Spleen (tissue), 11 donors: ENCODE measurements around the gene KSR2. TPM values are rescaled to one million over a fixed set of nuclear protein-coding genes. Genes with fewer than 3 reads are reported as not detected.

Source experiments
- DNase-seq: peaks from one replicate; pipeline ENCODE4 v3.0.0-alpha.2; 2020
- H3K27ac ChIP-seq, 8 donors: fragments of 200-600 bp; sonication (generic) in 7 of 8; 1 replicate in 4 of 8; 2 replicates in 4 of 8; pipeline versions ENCODE4 v1.5.0 to v1.8.0; 2016 to 2021; ENCODE audit warnings: inconsistent platforms in 4 of 8, mild to moderate bottlenecking in 4 of 8, moderate library complexity in 1 of 8
- H3K27me3 ChIP-seq, 7 donors: fragments of 200-600 bp; sonication (generic) in 6 of 7; replicated peaks in 1 of 7; 1 replicate in 4 of 7; 2 replicates in 3 of 7; pipeline versions ENCODE4 v1.5.0 to v1.8.0; 2016 to 2021; ENCODE audit warnings: inconsistent platforms in 3 of 7, mild to moderate bottlenecking in 1 of 7
- H3K36me3 ChIP-seq, 6 donors: fragments of 200-600 bp; sonication (generic) in 5 of 6; 1 replicate in 4 of 6; 2 replicates in 2 of 6; pipeline versions ENCODE4 v1.5.0 to v1.8.0; 2016 to 2021; ENCODE audit warnings: inconsistent platforms in 2 of 6
- H3K4me1 ChIP-seq, 6 donors: fragments of 200-600 bp; sonication (generic) in 5 of 6; 1 replicate in 3 of 6; 2 replicates in 3 of 6; pipeline versions ENCODE4 v1.5.0 to v1.8.0; 2016 to 2021; ENCODE audit warnings: inconsistent platforms in 3 of 6
- H3K4me3 ChIP-seq, 8 donors: fragments of 200-600 bp; sonication (generic) in 7 of 8; 1 replicate in 4 of 8; 2 replicates in 4 of 8; pipeline versions ENCODE4 v1.5.0 to v1.8.0; 2016 to 2021; ENCODE audit warnings: inconsistent platforms in 4 of 8, mild to moderate bottlenecking in 4 of 8, moderate library complexity in 2 of 8
- H3K9me3 ChIP-seq, 8 donors: fragments of 200-600 bp; sonication (generic) in 7 of 8; 1 replicate in 4 of 8; 2 replicates in 4 of 8; pipeline versions ENCODE4 v1.5.0 to v1.8.0; 2016 to 2021; ENCODE audit warnings: inconsistent platforms in 4 of 8
- POLR2A ChIP-seq, 3 donors: fragments of 450-650 bp; IDR thresholded peaks; one replicate each; pipeline ENCODE4 v1.5.1; 2017; ENCODE audit warnings: antibody characterized with exemption in 3 of 3, mild to moderate bottlenecking in 1 of 3
- POLR2AphosphoS5 ChIP-seq, 3 donors: sonication (generic); formaldehyde crosslinking; IDR thresholded peaks; one replicate each; pipeline ENCODE4 v1.5.1; 2017; ENCODE audit warnings: antibody characterized with exemption in 3 of 3
- WGBS, 5 donors: extraction: QIAGEN DNeasy Blood & Tissue Kit in 3 of 5; methylation state at CpG; one replicate each; pipeline versions ENCODE4 v1.1.5 to v1.1.7; 2013 to 2018; 5-methylcytosine and 5-hydroxymethylcytosine counted together
- intact Hi-C: fragments of 100-400 bp; cut with DNase I; formaldehyde crosslinking; loops from one replicate; pipeline ENCODE4 v1.15.0; 2023; ENCODE audit warnings: low total_unique reads
- polyA plus RNA-seq, 3 donors: library from polyadenylated mRNA; stranded (reverse); fragments of 200-250 nt; gene quantifications; one replicate each; pipeline ENCODE4 v1.2.1, GENCODE V29; 2013
- total RNA-seq, 7 donors: library from RNA; depleted of rRNA in 3 of 7; stranded (reverse); fragments of >200 nt in 3 of 7; fragmentation: NEBNext Ultra II Directional in 4 of 7; extraction: Animal tissue kit (Norgen Biotek cat#: 25700) in 4 of 7; gene quantifications; one replicate each; pipeline versions ENCODE4 v1.1.0 to v1.2.1, GENCODE V29; 2016 to 2021
- TF ChIP-seq, protein P1 (sequence below), 11 experiments: fragments of 200-600 bp in 7 of 11; fragments of 450-650 bp in 4 of 11; sonication (generic) in 4 of 11; IDR thresholded peaks in 8 of 11; conservative IDR thresholded peaks in 3 of 11; 1 replicate in 7 of 11; 2 replicates in 4 of 11; pipeline versions ENCODE4 v1.4.0 to v1.8.0; 2016 to 2021; ENCODE audit warnings: antibody characterized with exemption in 11 of 11, inconsistent platforms in 4 of 11, mild to moderate bottlenecking in 1 of 11
- donor health status: healthy with polysubstance abuse.
- donor health status: DM: no; HTN: no; CAD: no; lungs with moderate emphysema.
- donor health status: DM: no; HTN: no; CAD: no.
- donor health status: Bipolar disorder and iron deficiency.
- donor health status: healthy.
- donor health status: DM: no; HTN: no; CAD: no.
- donor health status: DM: yes; HTN: yes; CAD: no.

The KSR2 gene
- total and polyA plus RNA-seq, 10 donors: under 0.01 to 0.09 (median 0.02) TPM; not detected in 4

GRCh38 chr12:117699118-117699517 lies 269.7 kb downstream of the KSR2 start:
- Histone ChIP-seq H3K4me1 (no peaks in the 10 kb centered on the region), H3K4me3 (no peak overlapping the region), H3K36me3 (no peaks in the 10 kb centered on the region), H3K9me3 (peaks cover 0 to 5% (median 4%) of the 10 kb centered on the region in 8 donors), H3K27me3 (no peaks in the 10 kb centered on the region), H3K27ac (no peak overlapping the region)
- no peak for DNase-seq
- WGBS, 5 donors: 84 to 98% (median 94%) methylated on average over 1 of the region's 1 CpG
- intact Hi-C loops: no loop called here
- TF ChIP-seq, protein P1, sequence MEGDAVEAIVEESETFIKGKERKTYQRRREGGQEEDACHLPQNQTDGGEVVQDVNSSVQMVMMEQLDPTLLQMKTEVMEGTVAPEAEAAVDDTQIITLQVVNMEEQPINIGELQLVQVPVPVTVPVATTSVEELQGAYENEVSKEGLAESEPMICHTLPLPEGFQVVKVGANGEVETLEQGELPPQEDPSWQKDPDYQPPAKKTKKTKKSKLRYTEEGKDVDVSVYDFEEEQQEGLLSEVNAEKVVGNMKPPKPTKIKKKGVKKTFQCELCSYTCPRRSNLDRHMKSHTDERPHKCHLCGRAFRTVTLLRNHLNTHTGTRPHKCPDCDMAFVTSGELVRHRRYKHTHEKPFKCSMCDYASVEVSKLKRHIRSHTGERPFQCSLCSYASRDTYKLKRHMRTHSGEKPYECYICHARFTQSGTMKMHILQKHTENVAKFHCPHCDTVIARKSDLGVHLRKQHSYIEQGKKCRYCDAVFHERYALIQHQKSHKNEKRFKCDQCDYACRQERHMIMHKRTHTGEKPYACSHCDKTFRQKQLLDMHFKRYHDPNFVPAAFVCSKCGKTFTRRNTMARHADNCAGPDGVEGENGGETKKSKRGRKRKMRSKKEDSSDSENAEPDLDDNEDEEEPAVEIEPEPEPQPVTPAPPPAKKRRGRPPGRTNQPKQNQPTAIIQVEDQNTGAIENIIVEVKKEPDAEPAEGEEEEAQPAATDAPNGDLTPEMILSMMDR (IDR thresholded peaks at IDR 0.05 in 8 of 11, conservative IDR thresholded peaks at IDR 0.05 in 3 of 11): no peak
- TF ChIP-seq POLR2AphosphoS5 (IDR thresholded peaks at IDR 0.05): no peak
- TF ChIP-seq POLR2A (IDR thresholded peaks at IDR 0.05): no peak

GRCh38 chr12:117695956-117696355 lies 272.8 kb downstream of the KSR2 start:
- intact Hi-C loops: no loop called here
- no peaks in the 10 kb centered on the region for H3K27me3 ChIP-seq
- no peaks in the 10 kb centered on the region for H3K36me3 ChIP-seq
- TF ChIP-seq, protein P1 (IDR thresholded peaks at IDR 0.05 in 8 of 11, conservative IDR thresholded peaks at IDR 0.05 in 3 of 11): no peak
- TF ChIP-seq POLR2AphosphoS5 (IDR thresholded peaks at IDR 0.05) (no peak), POLR2A (IDR thresholded peaks at IDR 0.05) (no peak)
- H3K4me1 ChIP-seq: no peaks in the 10 kb centered on the region
- H3K9me3 ChIP-seq: peaks cover 0 to 24% (median 16%) of the 10 kb centered on the region in 8 donors
- no peak for DNase-seq
- no peak overlapping the region for H3K4me3 ChIP-seq
- WGBS, 5 donors: 78 to 90% (median 86%) methylated on average over 6 of the region's 6 CpGs
- no peak overlapping the region for H3K27ac ChIP-seq

DNA sequence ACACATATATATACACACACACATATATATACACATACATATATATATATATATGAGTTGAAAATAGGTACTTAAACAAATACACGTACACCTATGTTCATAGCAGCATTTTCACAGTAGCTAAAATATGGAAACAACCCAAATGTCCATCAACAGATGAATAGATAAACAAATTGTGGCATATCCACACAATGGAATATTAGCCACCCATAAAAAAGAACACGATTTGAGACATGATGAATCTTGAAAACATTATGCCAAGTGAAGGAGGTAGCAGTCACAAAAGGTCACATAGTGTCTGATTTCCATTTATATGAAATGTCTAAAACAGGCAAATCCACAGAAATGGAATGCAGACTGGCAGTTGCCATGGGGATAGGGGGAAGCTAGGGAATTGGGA lies 276.3 kb downstream of the KSR2 start:
- no peak for DNase-seq
- H3K27ac ChIP-seq: no peak overlapping the region
- TF ChIP-seq, protein P1 (IDR thresholded peaks at IDR 0.05 in 8 of 11, conservative IDR thresholded peaks at IDR 0.05 in 3 of 11): no peak
- TF ChIP-seq POLR2A (IDR thresholded peaks at IDR 0.05) (no peak), POLR2AphosphoS5 (IDR thresholded peaks at IDR 0.05) (no peak)
- peaks cover 0 to 24% (median 16%) of the 10 kb centered on the region in 8 donors for H3K9me3 ChIP-seq
- intact Hi-C loops: no loop called here
- no peaks in the 10 kb centered on the region for H3K36me3 ChIP-seq
- H3K4me3 ChIP-seq: no peak overlapping the region
- WGBS, 5 donors: 82 to 89% (median 82%) methylated on average over 2 of the region's 2 CpGs
- H3K4me1 ChIP-seq: no peaks in the 10 kb centered on the region
- H3K27me3 ChIP-seq: peaks cover 0 to 12% (median 0%) of the 10 kb centered on the region in 7 donors

DNA sequence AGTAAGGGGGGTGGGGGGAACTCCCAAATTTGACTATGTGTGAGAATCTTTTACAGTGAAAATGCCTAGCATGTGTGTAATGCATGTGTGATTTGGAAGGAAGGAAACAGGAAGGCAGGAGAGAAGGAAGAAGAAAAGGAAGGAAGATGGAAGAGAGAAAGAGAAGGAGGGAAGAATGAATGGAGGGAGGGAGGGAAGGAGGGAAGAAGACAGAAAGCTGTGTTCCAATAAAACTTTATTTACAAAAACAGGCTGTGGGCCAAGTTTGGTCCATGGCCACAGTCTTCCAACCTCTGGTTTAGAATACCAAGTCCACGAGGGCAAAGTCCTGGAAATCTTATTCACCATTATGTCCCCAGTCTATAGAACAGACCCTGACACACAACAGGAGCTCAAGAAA lies 278.9 kb downstream of the KSR2 start:
- H3K36me3 ChIP-seq: no peaks in the 10 kb centered on the region
- H3K27ac ChIP-seq: no peak overlapping the region
- no peak for TF ChIP-seq POLR2A (IDR thresholded peaks at IDR 0.05)
- TF ChIP-seq, protein P1 (IDR thresholded peaks at IDR 0.05 in 8 of 11, conservative IDR thresholded peaks at IDR 0.05 in 3 of 11): no peak
- TF ChIP-seq POLR2AphosphoS5 (IDR thresholded peaks at IDR 0.05): no peak
- H3K4me1 ChIP-seq: no peaks in the 10 kb centered on the region
- peaks cover 0 to 34% (median 0%) of the 10 kb centered on the region in 7 donors for H3K27me3 ChIP-seq
- no peak overlapping the region for H3K4me3 ChIP-seq
- intact Hi-C loops: no loop called here
- DNase-seq: no peak
- H3K9me3 ChIP-seq: peaks cover 0 to 24% (median 16%) of the 10 kb centered on the region in 8 donors
- WGBS, 5 donors: 45 to 83% (median 50%) methylated on average over 1 of the region's 1 CpG
